GM12801 (cell line): ENCODE data around the gene DRG2.

ENCODE experiments used
- CTCF ChIP-seq: IDR thresholded peaks from one replicate; pipeline ENCODE4 v1.5.1; 2011; ENCODE audit warnings: control low read depth; ENCODE audit not compliant: insufficient read length; ENCODE audit errors: extremely low read depth

The DRG2 gene

GRCh38 chr17:18064053-18064452 lies 23.7 kb upstream of the DRG2 start:
- no peak for TF ChIP-seq CTCF

DNA sequence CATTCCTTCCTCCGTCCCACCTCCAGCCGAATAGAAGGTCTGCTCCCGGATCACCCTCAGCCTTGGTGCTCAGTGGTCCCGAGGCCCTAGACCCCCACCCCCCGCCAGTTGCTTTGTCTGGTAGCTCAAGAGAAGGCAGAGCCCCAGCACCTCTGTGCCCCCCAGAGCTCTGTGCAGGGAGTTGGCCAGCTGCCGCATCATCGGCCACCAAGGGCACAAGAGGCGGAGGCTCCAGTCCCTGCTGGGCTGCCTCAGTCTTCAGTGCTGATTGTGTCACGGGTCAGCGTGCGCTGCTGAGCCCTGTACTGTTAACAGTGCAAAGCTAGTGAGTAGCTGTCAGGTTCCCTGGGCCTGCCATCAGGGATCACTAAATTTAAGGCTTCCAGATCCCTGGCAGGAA lies 22.2 kb upstream of the DRG2 start:
- TF ChIP-seq CTCF, result no peak

DNA sequence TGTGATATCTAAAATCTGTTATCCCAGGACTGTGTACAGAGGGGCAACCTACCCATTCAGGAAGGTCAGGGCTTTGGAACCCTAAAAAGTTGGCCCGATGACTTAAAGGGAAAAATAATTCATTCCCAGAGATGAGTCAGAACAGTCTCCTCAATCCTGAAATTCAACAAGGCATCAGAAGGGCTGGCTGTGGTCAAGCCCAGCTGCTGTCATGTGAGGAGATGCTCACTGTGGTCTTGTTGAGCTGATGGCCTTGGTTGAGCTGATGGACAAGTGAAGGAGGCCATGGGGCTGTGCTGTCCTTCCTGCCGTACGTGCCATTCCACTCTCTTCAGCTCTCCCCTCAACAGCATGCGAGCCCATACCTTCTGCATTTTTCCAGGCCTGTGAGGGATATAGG lies 20.9 kb upstream of the DRG2 start:
- TF ChIP-seq CTCF, result no peak

- TF ChIP-seq CTCF, result no peak
Measured at GRCh38 chr17:18069101-18069500, 18.6 kb upstream of the DRG2 start.

DNA sequence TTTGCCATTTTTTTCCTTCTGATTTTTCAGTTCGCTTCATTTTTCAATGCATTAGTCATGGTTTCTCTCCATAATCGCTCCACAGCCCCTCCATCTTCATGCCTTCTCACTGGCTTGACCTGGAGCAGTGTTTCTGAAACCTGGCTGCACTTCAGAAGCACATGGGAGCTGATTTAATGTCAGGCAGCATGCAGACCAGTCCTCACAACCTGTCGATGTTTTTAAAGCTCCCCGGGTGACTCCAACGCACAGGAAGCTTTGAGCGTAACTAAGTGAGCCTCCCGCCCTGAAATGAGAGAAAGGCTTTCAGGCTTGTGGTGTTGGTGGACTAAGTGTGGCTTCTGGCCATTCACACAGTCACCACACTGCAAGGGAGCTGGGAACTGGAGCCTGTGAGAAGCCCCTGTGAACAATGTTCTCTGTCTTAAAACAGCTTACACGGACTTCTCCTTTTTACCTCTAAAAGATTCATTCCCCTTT lies 16.8 kb upstream of the DRG2 start:
- no peak for TF ChIP-seq CTCF

- TF ChIP-seq CTCF, result no peak
Measured at GRCh38 chr17:18071751-18072150, 16.0 kb upstream of the DRG2 start.

DNA sequence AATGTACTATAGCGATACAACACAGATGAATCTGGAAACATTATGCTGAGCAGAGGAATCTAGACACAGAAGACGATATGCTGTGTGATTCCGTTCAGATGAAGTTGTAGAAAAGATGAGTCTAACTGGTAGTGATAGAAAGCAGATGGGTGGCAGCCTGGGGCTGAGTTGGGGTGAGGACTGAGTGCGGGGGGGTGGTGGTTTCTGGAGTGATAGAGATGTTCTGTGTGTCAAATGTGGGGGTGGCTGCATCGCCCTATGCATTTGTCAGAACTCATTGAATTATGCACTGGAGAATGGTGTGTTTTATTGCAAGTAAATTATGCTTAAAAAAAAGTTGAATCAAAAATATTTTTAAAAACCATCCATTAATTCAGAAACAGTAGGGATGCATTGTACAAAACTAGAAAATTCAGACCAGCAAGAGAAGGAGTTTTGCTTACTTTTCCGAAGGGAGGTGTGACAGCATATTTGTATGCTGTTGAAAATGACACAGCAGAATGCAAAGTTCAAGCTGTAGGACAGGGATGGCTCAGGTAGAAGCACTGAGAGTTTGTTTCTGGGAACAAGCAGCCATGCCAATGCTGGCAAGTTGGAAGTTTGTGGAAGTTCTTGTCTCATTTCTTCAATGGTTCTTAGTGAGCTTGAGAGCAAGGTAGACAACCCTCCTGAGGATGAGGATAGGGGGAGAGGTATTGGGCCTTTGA lies 13.0 kb upstream of the DRG2 start:
- TF ChIP-seq CTCF, result no peak
